ENCODE results near the gene ZNF280B.
"Not testable (repeated sequence)": the region's sequence is repeated elsewhere in the genome, so short reads cannot be mapped to it uniquely, and the experiment has no call there.

Gene ZNF280B

DNA sequence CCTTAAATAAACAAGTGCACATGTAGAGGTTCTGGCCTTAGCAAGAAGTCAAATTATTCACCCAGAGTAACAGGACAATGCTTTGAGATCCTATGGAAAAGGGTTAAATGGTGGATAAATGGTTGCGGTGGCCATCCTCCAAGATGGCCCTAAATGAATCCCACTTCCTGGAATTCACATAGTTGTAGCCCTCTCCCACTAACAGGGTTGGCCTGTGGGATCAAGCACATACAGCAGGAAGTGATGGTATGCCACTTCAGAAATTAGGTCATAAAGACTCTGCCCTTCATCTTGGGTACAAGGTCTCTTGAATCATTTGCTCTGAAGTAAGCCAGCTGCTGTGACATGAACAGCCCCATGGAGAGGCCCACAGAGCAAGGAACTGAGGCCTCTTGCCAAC, 1.8 kb downstream of the ZNF280B start:
- no peak for DNase-seq

- DNase-seq: no peak
Measured at GRCh38 chr22:22498267-22498666, 10.3 kb downstream of the ZNF280B start.

GRCh38 chr22:22491589-22491988, 17.0 kb downstream of the ZNF280B start:
- not testable (repeated sequence) for DNase-seq

DNA sequence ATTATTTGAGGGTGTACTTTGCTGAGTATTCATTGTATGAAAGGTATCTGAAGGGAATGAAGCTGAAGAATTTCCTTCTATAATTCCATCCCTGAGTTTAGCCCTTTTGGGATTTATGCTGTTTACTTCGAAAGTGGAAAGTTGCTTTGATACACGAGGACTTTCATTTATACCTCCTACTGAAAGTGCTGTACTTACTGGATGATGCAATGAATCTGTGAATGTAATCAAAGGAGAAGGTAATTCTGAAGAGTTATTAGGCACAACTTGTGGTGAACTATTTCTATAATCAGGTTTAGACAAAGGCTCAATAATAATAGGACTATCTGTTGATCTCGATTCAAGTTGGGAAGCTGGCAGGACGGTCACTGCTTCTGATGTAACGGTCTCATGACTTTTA, 19.8 kb downstream of the ZNF280B start:
- no peak for DNase-seq

GRCh38 chr22:22487869-22488597, 20.5 kb downstream of the ZNF280B start:
- DNase-seq: no peak

DNA sequence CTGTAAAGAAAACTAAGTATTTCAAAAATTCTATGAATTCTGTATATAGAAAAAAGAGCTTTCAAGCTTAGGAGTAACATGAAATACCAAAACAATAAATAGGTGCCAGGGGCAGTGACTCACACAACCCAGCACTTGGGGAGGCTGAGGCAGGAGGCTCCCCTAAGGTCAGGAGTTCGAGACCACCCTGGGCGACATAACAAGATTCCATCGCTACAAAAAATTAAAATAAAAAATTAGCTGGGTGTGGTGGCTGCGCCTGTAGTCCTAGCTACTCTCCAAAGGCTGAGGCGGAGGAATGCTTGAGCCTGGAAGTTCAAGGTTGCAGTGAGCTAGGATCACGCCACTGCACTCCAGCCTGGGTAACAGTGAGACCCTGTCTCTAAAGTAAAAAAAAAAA, 21.5 kb downstream of the ZNF280B start:
- no peak for DNase-seq

DNA sequence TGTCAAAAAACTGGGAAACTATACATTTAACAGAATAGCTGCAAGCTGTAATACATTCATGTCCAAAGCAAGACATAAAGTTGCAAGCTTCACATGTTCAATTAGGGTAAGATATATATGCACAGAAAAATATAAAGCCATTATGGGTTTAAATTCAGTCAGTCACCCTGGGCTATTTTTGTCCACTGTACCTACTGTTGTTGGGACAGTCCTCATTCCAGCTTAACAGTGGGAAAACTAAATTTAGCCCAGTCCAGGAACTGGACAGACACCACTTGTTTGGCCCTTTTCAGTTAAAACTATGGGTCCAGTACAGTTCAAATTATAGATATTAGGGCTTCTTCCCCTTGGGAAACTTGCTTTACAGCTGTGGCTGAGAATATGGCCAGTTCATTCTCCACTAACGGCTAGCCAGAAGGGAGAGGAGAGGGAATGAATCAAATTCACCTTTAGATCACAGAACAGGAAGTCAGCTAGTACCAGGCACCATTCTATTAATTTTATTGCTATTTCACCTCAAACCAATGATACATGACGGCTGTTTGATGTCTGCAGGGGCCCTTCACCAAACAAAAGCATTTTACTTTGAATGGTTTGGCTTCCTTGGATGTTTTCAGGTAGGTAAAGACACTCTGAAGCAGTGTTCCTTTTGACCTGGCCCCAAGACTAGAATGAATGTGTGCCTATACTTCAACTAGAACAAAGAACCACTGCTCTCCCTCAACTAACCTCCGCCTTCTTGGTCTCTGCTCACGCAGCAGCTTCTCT, 22.2 kb downstream of the ZNF280B start:
- no peak for DNase-seq

DNA sequence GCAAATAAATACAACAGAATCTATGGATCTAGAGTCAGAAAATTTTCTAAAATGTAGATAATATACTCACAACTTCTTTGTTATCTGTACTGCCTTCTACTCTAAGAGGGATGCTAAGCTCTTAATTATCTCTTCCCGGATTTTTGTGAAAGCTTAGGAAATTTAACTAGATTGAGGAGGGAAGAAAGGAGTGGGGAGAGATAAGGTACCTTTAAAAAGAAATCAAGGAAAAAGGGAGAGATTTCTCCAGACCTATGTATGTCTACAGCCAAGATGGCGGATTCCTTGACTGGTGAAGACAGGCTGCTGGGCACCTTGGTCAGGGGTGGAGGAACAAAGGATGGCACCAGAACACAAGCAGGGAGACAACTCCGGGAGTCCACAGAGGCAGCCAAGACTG, 23.0 kb downstream of the ZNF280B start:
- no peak for DNase-seq

DNA sequence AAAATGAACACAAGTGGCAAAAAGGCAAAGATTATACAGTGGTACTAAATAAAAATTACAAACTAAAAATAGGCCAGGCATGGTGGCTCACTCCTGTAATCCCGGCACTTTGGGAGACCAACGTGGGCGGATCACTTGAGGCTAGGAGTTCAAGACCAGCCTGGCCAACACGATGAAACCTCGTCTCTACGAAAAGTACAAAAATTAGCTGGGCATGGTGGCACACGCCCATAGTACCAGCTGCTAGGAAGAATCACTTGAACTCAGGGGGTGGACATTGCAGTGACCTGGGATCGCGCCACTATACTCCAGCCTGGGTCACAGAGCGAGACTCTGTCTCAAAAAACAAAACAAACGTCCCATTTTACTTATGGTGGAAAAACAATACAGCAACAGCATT, 24.5 kb downstream of the ZNF280B start:
- DNase-seq: no peak

DNA sequence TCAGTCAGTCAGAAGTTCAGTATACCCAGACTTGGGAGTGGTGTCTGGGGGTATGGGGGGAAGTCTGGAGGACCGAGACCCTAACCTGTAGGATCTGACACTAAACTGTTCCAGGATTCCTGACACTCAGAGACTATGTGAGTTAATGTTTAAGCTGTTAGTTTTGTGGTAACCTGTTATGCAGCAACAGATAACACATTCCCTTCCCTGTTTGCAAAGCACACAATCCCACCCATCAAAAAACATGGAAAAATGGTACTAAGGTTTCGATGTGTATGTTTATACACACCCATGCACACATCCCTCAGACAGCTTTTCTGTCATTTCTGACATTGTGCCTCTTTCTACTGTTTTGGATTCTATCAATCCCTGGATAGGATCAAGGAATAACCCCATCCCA, 27.6 kb downstream of the ZNF280B start:
- DNase-seq: no peak

GRCh38 chr22:22479999-22480532, 28.5 kb downstream of the ZNF280B start:
- no peak for DNase-seq

DNA sequence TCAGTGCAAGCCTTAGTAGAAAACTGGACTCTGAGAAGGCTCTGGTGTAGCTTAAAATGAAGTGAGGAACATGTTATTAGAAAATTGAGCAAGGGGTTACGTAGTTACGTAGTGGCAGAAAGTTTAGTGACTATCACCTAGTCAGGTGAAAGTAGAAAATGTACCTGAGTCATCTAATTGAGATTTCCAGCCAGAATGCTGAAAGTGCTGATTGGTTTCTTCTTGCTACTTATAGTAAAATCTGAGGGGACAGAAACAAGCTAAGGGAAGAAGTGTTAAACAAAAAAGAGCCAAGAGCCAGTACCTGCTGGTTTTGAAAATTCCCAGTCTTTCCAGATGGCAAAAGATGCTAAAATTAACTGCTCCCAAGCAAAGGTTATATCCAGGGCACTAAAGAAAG, 29.4 kb downstream of the ZNF280B start:
- DNase-seq: no peak

- no peak for DNase-seq
Measured at GRCh38 chr22:22478470-22478869, 30.1 kb downstream of the ZNF280B start.

GRCh38 chr22:22474733-22475132, 33.8 kb downstream of the ZNF280B start:
- no peak for DNase-seq

DNA sequence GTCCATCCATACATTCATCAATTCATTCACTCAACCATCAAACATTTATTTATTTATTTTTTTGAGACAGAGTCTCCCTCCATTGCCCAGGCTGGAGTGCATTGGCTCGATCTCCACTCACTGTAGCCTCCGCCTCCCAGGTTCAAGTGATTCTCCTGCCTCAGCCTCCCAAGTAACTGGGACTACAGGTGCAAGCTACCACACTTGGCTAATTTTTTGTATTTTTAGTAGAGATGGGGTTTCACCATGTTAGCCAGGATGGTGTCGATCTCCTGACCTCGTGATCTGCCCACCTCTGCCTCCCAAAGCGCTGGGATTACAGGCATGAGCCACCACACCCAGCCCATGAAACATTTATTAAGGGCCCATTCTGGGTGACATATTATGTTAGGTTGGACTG, 37.4 kb downstream of the ZNF280B start:
- DNase-seq: not testable (repeated sequence)

GRCh38 chr22:22469527-22469926, 39.0 kb downstream of the ZNF280B start:
- no peak for DNase-seq

DNA sequence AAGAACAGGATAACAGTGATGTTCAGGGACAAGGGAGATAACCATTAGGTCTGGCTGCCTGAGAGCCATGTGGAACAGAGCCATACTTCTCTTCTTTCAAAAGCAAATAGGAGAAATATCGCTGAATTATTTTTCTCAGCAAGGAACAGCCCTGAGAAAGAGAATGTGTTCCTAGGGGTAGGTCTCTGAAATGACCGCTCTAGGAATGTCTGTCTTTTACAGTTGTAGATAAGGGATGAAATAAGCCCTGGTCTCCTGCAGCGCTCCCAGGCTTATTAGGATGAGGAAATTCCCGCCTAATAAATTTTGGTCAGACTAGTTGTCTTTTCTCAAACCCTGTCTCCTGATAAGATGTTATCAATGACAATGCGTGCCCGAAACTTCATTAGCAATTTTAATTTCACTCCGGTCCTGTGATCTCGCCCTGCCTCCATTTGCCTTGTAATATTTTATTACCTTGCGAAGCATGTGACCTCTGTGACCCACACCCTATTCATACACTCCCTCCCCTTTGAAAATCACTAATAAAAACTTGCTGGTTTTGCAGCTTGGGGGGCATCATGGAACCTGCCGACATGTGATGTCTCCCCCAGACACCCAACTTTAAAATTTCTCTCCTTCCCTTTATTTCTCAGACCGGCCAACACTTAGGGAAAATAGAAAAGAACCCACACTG, 39.6 kb downstream of the ZNF280B start:
- not testable (repeated sequence) for DNase-seq

DNA sequence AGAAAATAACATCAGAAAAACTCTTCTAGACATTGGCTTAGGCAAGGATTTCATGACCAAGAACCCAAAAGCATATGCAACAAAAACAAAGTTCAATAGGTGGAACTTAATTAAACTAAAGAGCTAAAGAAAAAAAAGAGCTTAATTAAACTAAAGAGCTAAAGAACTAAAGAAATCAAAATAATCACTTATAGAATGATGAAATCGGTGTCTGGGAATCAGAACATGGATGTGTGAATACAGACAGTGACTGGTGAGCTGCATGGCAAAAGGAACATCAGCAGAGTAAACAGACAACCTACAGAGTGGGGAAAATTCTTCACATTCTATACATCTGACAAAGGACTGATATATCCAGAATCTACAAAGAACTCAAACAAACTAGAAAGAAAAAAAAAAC, 41.4 kb downstream of the ZNF280B start:
- no peak for DNase-seq

DNA sequence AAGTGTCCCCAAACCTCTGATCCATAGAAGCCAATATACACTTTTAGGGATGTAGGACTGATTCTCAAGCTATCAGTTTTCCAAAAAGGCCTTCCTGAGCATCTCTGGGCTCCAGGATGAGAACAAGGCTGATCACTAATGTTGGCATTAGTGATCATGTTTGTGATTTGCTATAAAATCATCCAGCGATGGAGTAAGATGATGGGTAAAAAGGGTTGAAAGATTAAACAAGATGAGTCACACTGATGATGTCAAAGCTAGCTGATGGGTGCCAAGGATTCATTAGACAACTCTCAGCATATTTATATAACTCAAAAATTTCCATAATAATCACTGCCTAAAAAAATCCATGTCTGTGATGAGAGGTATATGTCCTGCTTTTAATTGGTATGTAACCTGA, 42.8 kb downstream of the ZNF280B start:
- no peak for DNase-seq

- DNase-seq: no peak
Measured at GRCh38 chr22:22465094-22465602, 43.4 kb downstream of the ZNF280B start.

DNA sequence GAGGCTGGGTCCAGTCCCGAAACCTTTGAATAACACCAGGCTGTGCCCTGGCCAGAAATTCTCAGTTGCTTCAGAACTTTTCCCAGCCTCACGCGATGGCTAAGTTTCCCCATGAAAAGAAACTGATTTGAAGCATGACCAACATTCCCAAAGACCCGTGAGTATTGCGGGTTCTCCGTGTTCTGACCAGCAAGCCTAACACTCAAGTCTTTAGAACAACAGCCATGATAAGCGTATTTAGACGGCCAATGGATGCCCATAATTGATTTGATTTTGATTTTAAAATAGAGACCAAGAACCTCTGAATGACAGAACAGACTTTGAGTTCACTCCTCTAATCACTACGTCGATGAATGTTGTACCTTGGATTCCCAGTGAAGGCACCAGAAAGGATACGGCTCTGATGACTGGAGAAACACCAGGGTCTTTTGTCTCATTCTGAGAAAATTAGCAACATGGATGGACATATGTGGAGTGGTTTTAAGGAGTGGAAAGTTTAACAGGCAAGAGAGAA, 43.9 kb downstream of the ZNF280B start:
- no peak for DNase-seq

- peak; percentile 3 for DNase-seq
Measured at GRCh38 chr22:22463855-22464540, 44.5 kb downstream of the ZNF280B start.
